ENCODE data around the gene DPF3.
"Not testable (repeated sequence)": the region's sequence is repeated elsewhere in the genome, so short reads cannot be mapped to it uniquely, and the experiment has no call there.

Gene DPF3

DNA sequence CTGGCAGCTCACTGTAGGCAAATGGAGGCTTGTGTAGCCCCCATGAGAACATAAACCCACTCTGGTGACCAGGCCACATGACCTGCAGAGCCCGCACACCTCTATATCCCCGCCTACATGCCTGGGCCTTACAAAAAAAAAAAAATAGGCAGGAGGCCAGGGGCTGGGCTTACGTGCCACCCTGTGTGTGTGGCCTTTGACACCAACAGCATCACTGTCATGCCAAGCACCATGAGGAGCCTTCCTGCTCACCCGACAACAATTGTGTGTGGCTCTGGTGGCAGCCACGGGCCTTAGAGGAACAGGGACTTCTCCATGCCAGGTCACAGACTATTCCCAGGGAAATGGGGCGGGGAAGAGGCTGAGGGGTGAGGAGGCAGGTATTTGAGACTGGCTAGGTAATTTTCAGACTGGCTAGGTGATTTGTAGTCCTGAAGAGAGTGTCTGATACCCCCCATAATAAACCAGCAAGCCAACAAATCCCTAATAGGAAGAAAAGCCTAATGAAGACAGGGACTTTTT is 140.0 kb downstream of the DPF3 start:
- H3K27ac Mint-ChIP-seq: no peak overlapping the region
- peaks cover 1% of the 10 kb centered on the region for H3K4me1 Mint-ChIP-seq (ENCODE audit: low read depth)
- H3K36me3 Mint-ChIP-seq (ENCODE audit: low read depth): peaks cover 23% of the 10 kb centered on the region
- H3K9me3 Mint-ChIP-seq: peaks cover 19% of the 10 kb centered on the region
- peaks cover 6% of the 10 kb centered on the region for H3K27me3 Mint-ChIP-seq (ENCODE audit: low read depth)
- H3K4me3 Mint-ChIP-seq: no peak overlapping the region

DNA sequence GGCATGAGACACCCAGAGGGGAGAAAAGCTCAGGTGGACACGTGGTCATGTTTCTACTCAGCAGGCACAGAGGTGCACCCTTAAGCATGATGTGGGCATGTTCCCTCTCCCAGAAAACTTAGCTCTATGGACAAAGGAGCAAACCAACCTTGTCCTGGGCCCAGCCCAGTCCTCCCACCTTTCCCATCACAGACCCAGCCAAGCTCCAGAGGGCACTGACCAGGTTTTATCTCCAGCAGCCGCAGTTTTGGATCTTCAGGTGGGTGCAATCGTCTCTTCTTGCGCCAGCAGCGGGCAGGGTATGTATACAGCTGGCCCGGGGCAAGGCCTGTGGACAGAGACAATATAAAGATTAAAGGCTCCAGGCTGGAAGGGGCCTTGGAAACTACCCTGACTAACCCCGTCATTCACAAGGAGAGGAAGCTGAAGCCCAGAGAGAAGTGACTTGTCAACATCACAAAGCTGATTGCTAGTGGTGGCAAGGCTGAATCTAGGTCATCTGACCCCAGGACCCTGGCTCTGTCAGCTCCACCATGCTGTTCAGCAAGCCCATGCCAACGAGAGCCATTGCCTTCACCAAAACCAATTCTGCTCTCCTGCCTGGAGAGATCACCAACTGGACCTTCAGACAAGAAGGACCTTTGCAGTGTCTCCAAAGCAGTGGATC is 140.7 kb downstream of the DPF3 start:
- no peak overlapping the region for H3K4me3 Mint-ChIP-seq
- peaks cover 1% of the 10 kb centered on the region for H3K4me1 Mint-ChIP-seq (ENCODE audit: low read depth)
- peaks cover 19% of the 10 kb centered on the region for H3K36me3 Mint-ChIP-seq (ENCODE audit: low read depth)
- H3K27ac Mint-ChIP-seq: no peak overlapping the region
- peaks cover 12% of the 10 kb centered on the region for H3K9me3 Mint-ChIP-seq
- peaks cover 6% of the 10 kb centered on the region for H3K27me3 Mint-ChIP-seq (ENCODE audit: low read depth)

DNA sequence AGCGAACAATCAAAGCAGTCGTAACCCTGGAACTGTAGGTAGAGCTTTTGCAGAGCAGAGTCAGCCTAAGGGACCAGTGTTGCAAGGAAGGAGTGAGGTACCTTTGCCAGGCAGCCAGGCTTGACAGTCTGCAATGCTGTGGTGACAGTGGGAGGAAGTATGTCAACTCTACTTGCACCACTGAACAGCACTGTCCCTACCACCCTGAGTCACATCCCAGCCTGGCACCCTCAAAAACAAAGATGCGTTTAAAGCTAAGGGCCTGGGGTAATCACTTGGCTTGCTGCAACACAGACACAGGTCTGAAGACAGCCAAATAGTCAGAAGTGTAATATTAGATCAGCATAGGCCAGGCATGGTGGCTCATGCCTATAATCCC is 141.9 kb downstream of the DPF3 start:
- Mint-ChIP-seq H3K4me3 (no peak overlapping the region), H3K27ac (no peak overlapping the region), H3K9me3 (peaks cover 10% of the 10 kb centered on the region), H3K36me3 (ENCODE audit: low read depth) (peaks cover 25% of the 10 kb centered on the region), H3K27me3 (ENCODE audit: low read depth) (peaks cover 9% of the 10 kb centered on the region), H3K4me1 (ENCODE audit: low read depth) (peaks cover 1% of the 10 kb centered on the region)

DNA sequence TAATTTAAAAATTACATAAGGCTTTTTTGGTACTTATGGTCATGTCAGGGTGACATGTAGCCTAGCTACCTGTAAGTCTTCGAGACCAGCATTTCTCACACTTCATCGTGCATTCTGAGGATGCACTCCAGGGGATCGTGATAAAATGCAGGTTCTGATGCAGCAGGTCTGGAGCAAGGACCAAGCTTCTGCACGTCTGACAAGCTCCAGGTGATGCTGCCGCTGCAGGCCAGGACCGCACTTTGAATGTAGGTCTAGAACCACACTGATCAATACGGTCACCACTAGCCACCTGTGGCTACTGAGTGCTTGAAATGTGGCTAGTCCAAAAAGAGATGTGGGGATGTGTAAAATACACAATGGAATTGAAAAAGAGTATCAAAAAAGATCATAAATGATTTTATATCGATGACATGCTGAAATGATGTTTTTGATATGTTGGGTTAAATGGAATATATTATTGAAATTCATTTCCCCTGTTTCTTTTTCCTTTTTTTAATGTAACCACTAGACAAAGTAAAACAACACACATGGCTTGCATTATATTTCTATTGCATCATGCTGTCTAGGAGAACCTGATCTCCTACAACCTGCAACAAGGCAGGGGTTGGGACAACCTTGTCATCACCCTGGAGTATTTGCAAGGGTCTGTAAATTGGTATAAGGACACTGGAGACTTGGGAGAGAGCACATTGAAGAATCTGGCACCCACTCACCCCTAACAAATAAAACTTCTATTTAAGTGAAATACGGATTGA is 142.4 kb downstream of the DPF3 start:
- peaks cover 9% of the 10 kb centered on the region for H3K9me3 Mint-ChIP-seq
- no peak overlapping the region for H3K27ac Mint-ChIP-seq
- H3K4me1 Mint-ChIP-seq (ENCODE audit: low read depth): peaks cover 1% of the 10 kb centered on the region
- peaks cover 9% of the 10 kb centered on the region for H3K27me3 Mint-ChIP-seq (ENCODE audit: low read depth)
- no peak overlapping the region for H3K4me3 Mint-ChIP-seq
- peaks cover 25% of the 10 kb centered on the region for H3K36me3 Mint-ChIP-seq (ENCODE audit: low read depth)

DNA sequence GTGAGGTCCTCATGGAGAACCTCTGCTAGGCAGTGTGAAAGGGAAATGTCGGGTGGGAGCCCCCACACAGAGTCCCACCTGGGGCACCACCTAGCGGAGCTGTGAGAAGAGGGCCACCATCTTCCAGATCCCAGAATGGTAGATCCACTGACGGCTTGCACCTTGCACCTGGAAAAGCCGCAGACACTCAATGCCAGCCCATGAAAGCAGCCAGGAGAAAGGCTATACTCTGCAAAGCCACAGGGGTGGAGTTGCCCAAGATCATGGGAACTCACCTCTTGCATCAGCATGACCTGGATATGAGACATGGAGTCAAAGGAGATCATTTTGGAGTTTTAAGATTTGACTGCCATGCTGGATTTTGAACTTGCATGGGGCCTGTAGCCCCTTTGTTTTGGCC is 145.0 kb downstream of the DPF3 start:
- H3K27me3 Mint-ChIP-seq (ENCODE audit: low read depth); H3K4me1 Mint-ChIP-seq (ENCODE audit: low read depth); H3K9me3 Mint-ChIP-seq; H3K27ac Mint-ChIP-seq; H3K4me3 Mint-ChIP-seq: not testable (repeated sequence)
- H3K36me3 Mint-ChIP-seq (ENCODE audit: low read depth): peaks cover 18% of the 10 kb centered on the region

DNA sequence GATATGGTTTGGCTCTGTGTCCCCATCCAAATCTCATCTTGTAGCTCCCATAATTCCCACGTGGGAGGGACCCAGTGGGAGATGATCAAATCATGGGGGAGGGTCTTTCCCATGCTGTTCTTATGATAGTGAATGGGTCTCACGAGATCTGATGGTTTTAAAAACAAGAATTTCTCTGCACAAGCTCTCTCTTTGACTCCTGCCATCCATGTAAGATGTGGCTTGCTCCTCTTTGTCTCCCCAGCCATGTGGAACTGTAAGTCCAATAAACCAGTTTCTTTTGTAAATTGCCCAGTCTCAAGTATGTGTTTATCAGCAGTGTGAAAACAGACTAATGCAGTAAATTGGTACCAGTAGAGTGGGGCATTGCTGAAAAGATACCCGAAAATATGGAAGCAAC is 146.2 kb downstream of the DPF3 start:
- Mint-ChIP-seq H3K9me3 (peaks cover 5% of the 10 kb centered on the region), H3K27me3 (ENCODE audit: low read depth) (peaks cover 7% of the 10 kb centered on the region), H3K36me3 (ENCODE audit: low read depth) (peaks cover 16% of the 10 kb centered on the region), H3K4me1 (ENCODE audit: low read depth) (peaks cover 1% of the 10 kb centered on the region), H3K4me3 (no peak overlapping the region), H3K27ac (no peak overlapping the region)

DNA sequence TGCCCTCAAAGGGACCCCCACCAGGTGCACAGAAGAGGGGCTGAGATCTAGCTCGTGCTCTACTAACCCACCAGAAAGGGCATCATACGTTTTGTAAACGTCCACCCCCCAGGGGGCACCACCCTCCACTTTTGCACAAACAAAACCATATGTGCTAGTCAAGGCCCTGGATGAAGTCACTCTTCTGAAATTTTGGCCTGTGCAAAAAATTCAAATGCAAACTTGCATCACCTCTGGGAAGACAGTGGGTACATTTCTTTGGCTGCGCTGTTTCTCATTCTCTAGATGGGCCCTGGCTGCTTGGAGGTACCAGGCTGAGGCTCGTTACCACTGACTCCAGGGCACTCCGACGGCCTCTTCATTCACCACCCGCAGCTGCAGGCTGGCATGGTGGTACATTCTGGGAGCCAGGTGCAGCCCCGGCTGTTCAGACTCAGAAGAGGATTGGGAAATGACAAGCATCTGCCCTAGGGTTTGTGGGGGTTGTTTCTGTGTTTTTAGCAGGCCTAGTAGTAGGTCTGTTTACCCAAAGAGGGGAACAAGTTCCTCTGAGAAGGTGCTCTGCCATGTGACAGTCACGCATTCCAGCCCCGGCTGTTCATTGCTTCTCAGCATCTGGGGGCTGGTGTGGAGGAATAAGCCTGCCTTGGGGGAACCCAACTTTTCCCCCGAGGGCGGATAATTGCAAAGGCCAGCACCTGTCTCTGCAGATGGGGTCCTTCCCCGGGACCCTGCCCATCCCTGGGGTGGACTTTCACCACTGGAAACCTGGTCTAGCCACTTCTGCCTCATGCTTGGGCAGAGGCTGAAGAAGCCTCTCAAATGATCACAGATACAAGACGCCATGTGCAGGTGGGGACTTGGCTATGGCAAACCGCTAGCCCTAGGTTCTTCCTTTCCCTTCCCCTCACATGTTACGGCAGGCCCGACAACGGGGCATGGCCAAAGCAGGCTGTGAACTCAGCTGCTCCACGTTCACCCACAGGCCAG is 147.6 kb downstream of the DPF3 start:
- Mint-ChIP-seq H3K4me1 (ENCODE audit: low read depth) (peaks cover 1% of the 10 kb centered on the region), H3K36me3 (ENCODE audit: low read depth) (peaks cover 15% of the 10 kb centered on the region), H3K27ac (no peak overlapping the region), H3K4me3 (no peak overlapping the region), H3K27me3 (ENCODE audit: low read depth) (peaks cover 7% of the 10 kb centered on the region), H3K9me3 (peaks cover 5% of the 10 kb centered on the region)

DNA sequence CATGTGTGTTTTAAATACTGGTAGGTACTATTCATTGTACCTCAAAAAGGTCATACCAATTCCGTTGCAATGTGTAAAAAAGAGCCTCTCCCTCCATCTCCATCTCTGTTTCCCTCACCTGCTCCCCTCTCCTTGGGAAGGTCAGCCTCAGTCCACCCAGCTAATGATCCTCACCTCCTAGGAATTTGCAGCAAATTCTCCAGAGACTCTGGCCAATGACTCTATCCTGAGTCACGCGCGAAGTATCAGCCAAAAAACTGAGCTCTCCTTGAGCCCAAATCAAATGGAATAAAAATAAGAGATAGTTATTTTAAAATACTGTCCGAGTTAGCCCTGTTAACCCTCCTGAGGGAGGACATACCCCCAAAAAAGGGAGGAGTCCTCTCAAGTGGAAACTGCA is 148.4 kb downstream of the DPF3 start:
- no peaks in the 10 kb centered on the region for H3K4me1 Mint-ChIP-seq (ENCODE audit: low read depth)
- peaks cover 5% of the 10 kb centered on the region for H3K9me3 Mint-ChIP-seq
- H3K4me3 Mint-ChIP-seq: no peak overlapping the region
- peaks cover 7% of the 10 kb centered on the region for H3K27me3 Mint-ChIP-seq (ENCODE audit: low read depth)
- no peak overlapping the region for H3K27ac Mint-ChIP-seq
- H3K36me3 Mint-ChIP-seq (ENCODE audit: low read depth): peaks cover 13% of the 10 kb centered on the region

DNA sequence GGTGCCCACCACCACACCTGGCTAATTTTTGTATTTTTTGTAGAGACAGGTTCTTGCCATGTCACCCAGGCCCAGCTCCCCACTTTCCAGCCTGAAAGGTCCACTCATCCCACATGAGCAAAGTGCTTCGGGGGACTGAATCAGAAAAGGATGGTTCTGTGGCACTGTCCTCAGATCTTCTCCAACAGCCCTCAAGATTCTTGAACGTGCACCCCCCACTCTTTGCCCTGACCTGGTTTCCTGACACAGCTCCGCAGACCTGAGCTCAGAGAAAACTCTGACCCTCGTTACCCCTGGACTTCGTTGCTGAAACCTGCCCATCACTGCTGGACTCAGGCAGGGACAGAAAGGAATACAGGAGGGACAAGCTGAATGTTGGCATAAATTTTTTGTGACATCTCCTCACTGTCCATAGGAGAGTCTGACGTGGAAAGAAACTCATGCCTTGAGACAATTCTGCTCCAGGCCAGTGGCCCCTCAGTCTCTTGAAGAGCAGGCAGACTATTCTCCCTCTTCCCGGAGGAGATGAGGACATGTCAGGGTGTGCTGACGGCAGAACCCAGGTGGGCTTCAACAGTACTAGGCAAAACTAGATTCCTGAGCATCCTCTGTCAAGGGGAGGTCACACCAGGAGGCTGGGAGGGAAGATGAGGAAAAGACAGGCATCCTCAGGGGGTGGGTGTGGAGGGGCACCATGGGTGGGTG is 149.3 kb downstream of the DPF3 start:
- H3K27me3 Mint-ChIP-seq (ENCODE audit: low read depth): peaks cover 5% of the 10 kb centered on the region
- H3K27ac Mint-ChIP-seq: no peak overlapping the region

DNA sequence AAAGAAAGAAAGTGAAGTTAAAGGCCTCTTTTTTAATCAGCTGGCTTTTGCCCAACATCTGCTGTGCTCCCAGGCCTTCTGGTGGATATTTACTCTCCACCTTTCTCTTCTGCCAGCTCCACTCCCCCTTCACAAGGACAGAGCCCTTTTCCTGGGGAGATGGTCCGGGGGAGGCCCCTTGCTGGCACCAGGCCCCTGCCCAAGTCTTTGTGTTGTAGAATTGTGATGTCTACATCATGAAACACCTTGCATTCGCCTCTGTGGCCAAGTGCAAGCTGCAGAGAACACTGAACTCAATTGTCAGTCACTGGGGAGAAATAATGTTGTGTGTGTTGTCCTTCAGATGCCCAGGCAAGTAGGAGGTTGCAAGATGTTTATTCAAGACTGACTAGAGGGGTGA is 150.3 kb downstream of the DPF3 start:
- no peaks in the 10 kb centered on the region for H3K4me1 Mint-ChIP-seq (ENCODE audit: low read depth)
- no peak overlapping the region for H3K4me3 Mint-ChIP-seq
- H3K27ac Mint-ChIP-seq: no peak overlapping the region
- H3K27me3 Mint-ChIP-seq (ENCODE audit: low read depth): peaks cover 4% of the 10 kb centered on the region
- peaks cover 5% of the 10 kb centered on the region for H3K9me3 Mint-ChIP-seq
- peaks cover 12% of the 10 kb centered on the region for H3K36me3 Mint-ChIP-seq (ENCODE audit: low read depth)

More for the DNA sequence above, 149.3 kb downstream of the DPF3 start:
- Mint-ChIP-seq H3K9me3 (peaks cover 5% of the 10 kb centered on the region), H3K36me3 (ENCODE audit: low read depth) (peaks cover 15% of the 10 kb centered on the region), H3K4me1 (ENCODE audit: low read depth) (no peaks in the 10 kb centered on the region), H3K4me3 (no peak overlapping the region)

DNA sequence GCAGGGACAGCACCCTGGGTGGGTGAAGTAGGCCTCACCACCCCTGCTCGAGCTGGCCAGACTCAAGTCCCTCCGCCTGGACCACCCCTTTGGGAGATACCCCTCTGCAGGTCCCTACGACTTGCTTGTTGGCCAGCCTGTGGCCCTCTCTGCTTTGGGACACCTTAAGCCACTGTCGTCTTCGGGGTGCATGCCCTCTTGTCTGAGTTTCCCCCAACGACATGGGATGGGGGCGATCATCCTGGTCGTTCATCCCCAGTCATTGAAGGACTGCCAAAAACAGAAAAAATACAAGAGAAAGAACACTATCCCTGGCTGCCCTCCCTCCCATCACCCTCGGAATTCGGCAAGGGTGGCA is 151.1 kb downstream of the DPF3 start:
- Mint-ChIP-seq H3K27ac (no peak overlapping the region), H3K9me3 (peaks cover 2% of the 10 kb centered on the region), H3K27me3 (ENCODE audit: low read depth) (peaks cover 2% of the 10 kb centered on the region), H3K36me3 (ENCODE audit: low read depth) (peaks cover 5% of the 10 kb centered on the region), H3K4me1 (ENCODE audit: low read depth) (no peaks in the 10 kb centered on the region), H3K4me3 (no peak overlapping the region)

DNA sequence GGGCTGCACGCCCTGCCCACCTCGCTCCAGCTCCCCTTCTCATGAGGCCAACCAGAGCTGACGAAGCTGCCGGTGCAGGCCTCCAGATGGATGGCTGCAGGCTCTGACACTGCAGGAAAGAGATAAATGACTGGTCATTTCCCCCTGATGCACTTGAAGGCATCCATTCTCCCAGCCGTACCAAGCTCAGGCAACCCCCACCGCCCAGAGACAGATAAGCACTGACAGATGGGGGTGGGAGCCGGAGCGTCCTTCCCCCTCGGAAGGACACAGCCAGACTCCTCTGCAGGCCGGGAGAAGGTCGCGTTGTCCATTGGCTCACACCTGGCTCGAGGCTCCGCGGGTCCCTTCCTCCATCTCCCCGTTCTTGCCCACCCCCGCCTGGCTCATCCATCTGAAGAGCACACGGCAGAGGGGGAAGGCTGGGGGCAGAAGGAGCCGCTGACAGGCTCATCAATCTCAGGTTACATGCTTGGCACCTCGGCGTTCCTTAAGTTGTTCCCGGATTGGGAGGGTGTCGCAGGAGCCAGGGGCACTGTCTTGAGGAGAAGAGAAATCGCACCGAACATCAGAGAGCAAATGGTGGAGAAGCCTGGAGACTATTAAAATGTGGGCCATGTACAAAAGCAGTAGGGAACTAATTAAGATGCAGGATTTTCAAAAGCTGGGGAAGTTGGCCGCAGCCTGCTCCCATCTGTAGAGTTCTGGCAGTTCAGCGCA is 151.6 kb downstream of the DPF3 start:
- H3K27ac Mint-ChIP-seq: no peak overlapping the region
- H3K4me1 Mint-ChIP-seq (ENCODE audit: low read depth): no peaks in the 10 kb centered on the region
- no peaks in the 10 kb centered on the region for H3K27me3 Mint-ChIP-seq (ENCODE audit: low read depth)
- no peaks in the 10 kb centered on the region for H3K9me3 Mint-ChIP-seq
- no peak overlapping the region for H3K4me3 Mint-ChIP-seq
- peaks cover 3% of the 10 kb centered on the region for H3K36me3 Mint-ChIP-seq (ENCODE audit: low read depth)

DNA sequence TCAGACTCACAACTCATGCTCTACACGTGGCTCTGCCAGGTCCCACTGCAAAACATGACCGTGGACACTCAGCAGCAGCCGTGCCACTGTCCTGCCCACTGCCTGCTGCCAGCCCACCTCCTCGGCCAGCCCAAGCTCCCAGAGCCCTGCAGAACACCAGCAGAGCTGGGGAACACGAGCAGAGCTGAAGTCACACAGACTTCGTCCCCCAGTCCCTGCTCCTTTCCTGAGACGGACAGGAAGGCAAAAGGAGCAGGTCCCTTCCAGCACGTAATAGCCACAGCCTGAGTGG is 152.1 kb downstream of the DPF3 start:
- no peaks in the 10 kb centered on the region for H3K4me1 Mint-ChIP-seq (ENCODE audit: low read depth)
- H3K4me3 Mint-ChIP-seq: no peak overlapping the region
- H3K27me3 Mint-ChIP-seq (ENCODE audit: low read depth): no peaks in the 10 kb centered on the region
- H3K27ac Mint-ChIP-seq: no peak overlapping the region
- H3K9me3 Mint-ChIP-seq: no peaks in the 10 kb centered on the region
- peaks cover 3% of the 10 kb centered on the region for H3K36me3 Mint-ChIP-seq (ENCODE audit: low read depth)

All from T-helper 1 cell treated with Interleukin-12 subunit alpha and Interleukin-12 subunit beta and Interleukin-4 antibody, amounts not matched to agents 30 μg/mL and 1 μg/mL, for 36 hours (primary cell).